Mammary epithelial cell (primary cell): Measurements from ENCODE around the gene DDX41.

ENCODE experiments used
- EZH2 ChIP-seq: IDR thresholded peaks from 2 replicates; pipeline ENCODE4 v1.6.1; 2012; ENCODE audit warnings: low read length, inconsistent platforms, borderline replicate concordance
- TF ChIP-seq, protein P1 (sequence below), 2 donors: IDR thresholded peaks in 1 of 2; conservative IDR thresholded peaks in 1 of 2; 2 replicates each; pipeline ENCODE4 v1.5.1; 2011 to 2012; ENCODE audit warnings: inconsistent platforms in 2 of 2, low read length in 2 of 2, mild to moderate bottlenecking in 2 of 2, control low read depth in 1 of 2, low read depth in 1 of 2; ENCODE audit not compliant: insufficient read depth in 1 of 2; ENCODE audit errors: extremely low read depth in 1 of 2

DNA sequence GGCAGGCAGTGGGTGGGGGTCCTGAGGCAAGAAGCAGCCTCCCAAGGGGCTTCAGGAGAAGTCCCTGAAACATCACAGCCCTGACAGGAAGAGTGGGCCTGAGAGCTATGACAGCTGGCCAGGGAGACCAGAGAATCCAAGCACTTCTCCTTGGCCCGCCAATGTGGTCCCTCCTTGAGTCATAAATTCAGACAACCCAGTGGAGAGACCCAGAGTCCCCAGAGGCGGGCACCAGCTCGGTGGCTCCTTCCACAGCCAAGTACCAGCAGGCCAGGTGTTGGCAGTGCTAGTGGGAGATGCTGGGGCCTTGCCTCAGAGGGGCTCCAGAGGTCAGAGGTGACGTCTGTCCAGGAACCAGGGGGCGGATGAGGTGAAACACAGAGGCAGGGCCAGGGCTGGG lies 5.6 kb downstream of the DDX41 start:
- TF ChIP-seq, protein P1, sequence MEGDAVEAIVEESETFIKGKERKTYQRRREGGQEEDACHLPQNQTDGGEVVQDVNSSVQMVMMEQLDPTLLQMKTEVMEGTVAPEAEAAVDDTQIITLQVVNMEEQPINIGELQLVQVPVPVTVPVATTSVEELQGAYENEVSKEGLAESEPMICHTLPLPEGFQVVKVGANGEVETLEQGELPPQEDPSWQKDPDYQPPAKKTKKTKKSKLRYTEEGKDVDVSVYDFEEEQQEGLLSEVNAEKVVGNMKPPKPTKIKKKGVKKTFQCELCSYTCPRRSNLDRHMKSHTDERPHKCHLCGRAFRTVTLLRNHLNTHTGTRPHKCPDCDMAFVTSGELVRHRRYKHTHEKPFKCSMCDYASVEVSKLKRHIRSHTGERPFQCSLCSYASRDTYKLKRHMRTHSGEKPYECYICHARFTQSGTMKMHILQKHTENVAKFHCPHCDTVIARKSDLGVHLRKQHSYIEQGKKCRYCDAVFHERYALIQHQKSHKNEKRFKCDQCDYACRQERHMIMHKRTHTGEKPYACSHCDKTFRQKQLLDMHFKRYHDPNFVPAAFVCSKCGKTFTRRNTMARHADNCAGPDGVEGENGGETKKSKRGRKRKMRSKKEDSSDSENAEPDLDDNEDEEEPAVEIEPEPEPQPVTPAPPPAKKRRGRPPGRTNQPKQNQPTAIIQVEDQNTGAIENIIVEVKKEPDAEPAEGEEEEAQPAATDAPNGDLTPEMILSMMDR (conservative IDR thresholded peaks at IDR 0.05 in 1 of 2, IDR thresholded peaks at IDR 0.05 in 1 of 2; ENCODE audit: extremely low read depth in 1 of 2, insufficient read depth in 1 of 2, low read depth in 1 of 2, low read length in 2 of 2) = no peak
- TF ChIP-seq EZH2 = no peak
